PC-9 (cell line): ENCODE results near the gene PIK3IP1. TPM values are rescaled to one million over a fixed set of nuclear protein-coding genes. Genes with fewer than 3 reads are reported as not detected.

Experiments
- BruUV-seq: library from RNA; stranded (reverse); fragments of 400-500 nt; replicated peaks from 2 replicates; lab custom pipeline; 2021; lab: Mats Ljungman, UMichigan
- CTCF ChIA-PET: fragments of 300-600 bp; sonication (Branson Sonifier 250); formaldehyde crosslinking; loops from one replicate; lab custom pipeline; 2022; ENCODE audit warnings: antibody characterized with exemption; lab: Charles Lee
- POLR2A ChIA-PET: fragments of 300-600 bp; sonication (Branson Sonifier 250); formaldehyde crosslinking; loops from one replicate; lab custom pipeline; 2022; ENCODE audit warnings: antibody characterized with exemption; ENCODE audit not compliant: unreplicated experiment; lab: Charles Lee
- DNase-seq, 2 experiments: peaks; one replicate each; pipeline versions ENCODE4 v3.0.0 to v3.0.0-alpha.2; 2015 to 2022; ENCODE audit warnings: mixed read lengths in 1 of 2
- H2AFZ ChIP-seq: fragments of 200-600 bp; sonication (generic); 2 replicates; pipeline ENCODE4 v1.8.1; 2017; ENCODE audit warnings: antibody characterized with exemption
- H3F3A ChIP-seq: fragments of 200-600 bp; sonication (generic); 2 replicates; pipeline ENCODE4 v1.8.1; 2017; ENCODE audit warnings: antibody characterized with exemption, mild to moderate bottlenecking, low read depth; ENCODE audit not compliant: insufficient read depth
- H3K27ac ChIP-seq: fragments of 200-600 bp; sonication (generic); 2 replicates; pipeline ENCODE4 v1.6.1; 2016; ENCODE audit warnings: mixed run types
- H3K27me3 ChIP-seq: fragments of 200-600 bp; sonication (generic); 2 replicates; pipeline ENCODE4 v1.6.1; 2016; ENCODE audit warnings: low read depth, mixed run types; ENCODE audit not compliant: insufficient read depth
- H3K36me3 ChIP-seq: fragments of 200-600 bp; sonication (generic); 2 replicates; pipeline ENCODE4 v1.6.1; 2016; ENCODE audit warnings: low read depth, mixed run types
- H3K4me1 ChIP-seq: fragments of 200-600 bp; sonication (generic); replicated peaks from 2 replicates; pipeline ENCODE4 v1.6.1; 2016; ENCODE audit warnings: mixed run types; ENCODE audit not compliant: insufficient read depth
- H3K4me2 ChIP-seq: fragments of 200-600 bp; sonication (generic); 2 replicates; pipeline ENCODE4 v1.6.1; 2017; ENCODE audit warnings: mixed run types
- H3K4me3 ChIP-seq: fragments of 200-600 bp; sonication (generic); 2 replicates; pipeline ENCODE4 v1.6.1; 2016; ENCODE audit warnings: mixed run types
- H3K79me2 ChIP-seq: fragments of 200-600 bp; sonication (generic); 2 replicates; pipeline ENCODE4 v1.6.1; 2017; ENCODE audit warnings: low read depth, mixed run types
- H3K9me2 ChIP-seq: fragments of 200-600 bp; sonication (generic); 2 replicates; pipeline ENCODE4 v1.8.1; 2017; ENCODE audit warnings: mild to moderate bottlenecking; ENCODE audit not compliant: insufficient read depth
- H3K9me3 ChIP-seq: fragments of 200-600 bp; sonication (generic); 2 replicates; pipeline ENCODE4 v1.8.1; 2016; ENCODE audit warnings: low read depth; ENCODE audit not compliant: insufficient read depth
- H4K20me1 ChIP-seq: fragments of 200-600 bp; sonication (generic); 2 replicates; pipeline ENCODE4 v1.8.1; 2017; ENCODE audit not compliant: insufficient read depth
- EZH2 ChIP-seq: fragments of 200-600 bp; sonication (generic); IDR thresholded peaks from 2 replicates; pipeline ENCODE4 v1.8.0; 2017; ENCODE audit warnings: antibody characterized with exemption, low read depth
- intact Hi-C: fragments of 100-400 bp; cut with micrococcal nuclease; formaldehyde crosslinking; loops from one replicate; pipeline ENCODE4 v1.10.0; 2022; ENCODE audit not compliant: unreplicated experiment
- total RNA-seq: library from RNA; stranded (reverse); gene quantifications from 2 replicates; pipeline ENCODE4 v1.2.3, GENCODE V29; 2021
- TF ChIP-seq, protein P1 (sequence below): fragments of 200-600 bp; sonication (generic); conservative IDR thresholded peaks from 2 replicates; pipeline ENCODE4 v1.6.1; 2017; ENCODE audit warnings: mixed run types, antibody characterized with exemption, mild to moderate bottlenecking, moderate library complexity

The PIK3IP1 gene
- total RNA-seq, 1 experiment from 2014 or later: 15.7 TPM

DNA sequence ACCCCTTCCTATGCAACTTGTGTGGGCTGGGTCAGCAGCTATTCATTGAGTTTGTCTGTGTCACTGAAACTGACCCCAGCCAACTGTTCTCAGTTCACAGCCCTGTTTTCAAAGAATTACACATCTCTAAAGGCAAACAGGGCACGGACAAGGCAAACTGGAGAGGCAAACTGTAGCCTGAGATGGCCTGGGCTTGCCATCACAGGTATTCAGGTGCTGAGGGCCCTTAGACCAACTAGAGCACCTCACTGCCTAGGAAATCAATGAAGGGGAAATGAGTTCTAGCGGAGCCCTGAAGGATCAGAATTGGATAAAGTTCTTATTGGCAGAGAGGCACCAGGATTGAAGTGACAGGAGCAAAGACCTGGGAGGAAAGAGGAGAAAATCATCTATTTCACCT, 24.0 kb downstream of the PIK3IP1 start:
- BruUV-seq: no TSS peak
- Histone ChIP-seq H3K9me2 (no peaks in the 10 kb centered on the region), H3K27ac (no peak overlapping the region), H4K20me1 (no peaks in the 10 kb centered on the region), H3K4me2 (no peak overlapping the region), H3K36me3 (no peaks in the 10 kb centered on the region), H3K79me2 (no peaks in the 10 kb centered on the region), H3K9me3 (no peaks in the 10 kb centered on the region), H3K27me3 (no peaks in the 10 kb centered on the region), H2AFZ (no peak overlapping the region), H3F3A (peaks cover 15% of the 10 kb centered on the region; the same call in 1 of the 2 replicates), H3K4me3 (no peak overlapping the region), H3K4me1 (peaks cover 32% of the 10 kb centered on the region)
- DNase-seq: no peak
- CTCF ChIA-PET: no interaction called here
- no peak for TF ChIP-seq EZH2
- TF ChIP-seq, protein P1, sequence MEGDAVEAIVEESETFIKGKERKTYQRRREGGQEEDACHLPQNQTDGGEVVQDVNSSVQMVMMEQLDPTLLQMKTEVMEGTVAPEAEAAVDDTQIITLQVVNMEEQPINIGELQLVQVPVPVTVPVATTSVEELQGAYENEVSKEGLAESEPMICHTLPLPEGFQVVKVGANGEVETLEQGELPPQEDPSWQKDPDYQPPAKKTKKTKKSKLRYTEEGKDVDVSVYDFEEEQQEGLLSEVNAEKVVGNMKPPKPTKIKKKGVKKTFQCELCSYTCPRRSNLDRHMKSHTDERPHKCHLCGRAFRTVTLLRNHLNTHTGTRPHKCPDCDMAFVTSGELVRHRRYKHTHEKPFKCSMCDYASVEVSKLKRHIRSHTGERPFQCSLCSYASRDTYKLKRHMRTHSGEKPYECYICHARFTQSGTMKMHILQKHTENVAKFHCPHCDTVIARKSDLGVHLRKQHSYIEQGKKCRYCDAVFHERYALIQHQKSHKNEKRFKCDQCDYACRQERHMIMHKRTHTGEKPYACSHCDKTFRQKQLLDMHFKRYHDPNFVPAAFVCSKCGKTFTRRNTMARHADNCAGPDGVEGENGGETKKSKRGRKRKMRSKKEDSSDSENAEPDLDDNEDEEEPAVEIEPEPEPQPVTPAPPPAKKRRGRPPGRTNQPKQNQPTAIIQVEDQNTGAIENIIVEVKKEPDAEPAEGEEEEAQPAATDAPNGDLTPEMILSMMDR: no peak
- POLR2A ChIA-PET: no interaction called here
- intact Hi-C loops: no loop called here

DNA sequence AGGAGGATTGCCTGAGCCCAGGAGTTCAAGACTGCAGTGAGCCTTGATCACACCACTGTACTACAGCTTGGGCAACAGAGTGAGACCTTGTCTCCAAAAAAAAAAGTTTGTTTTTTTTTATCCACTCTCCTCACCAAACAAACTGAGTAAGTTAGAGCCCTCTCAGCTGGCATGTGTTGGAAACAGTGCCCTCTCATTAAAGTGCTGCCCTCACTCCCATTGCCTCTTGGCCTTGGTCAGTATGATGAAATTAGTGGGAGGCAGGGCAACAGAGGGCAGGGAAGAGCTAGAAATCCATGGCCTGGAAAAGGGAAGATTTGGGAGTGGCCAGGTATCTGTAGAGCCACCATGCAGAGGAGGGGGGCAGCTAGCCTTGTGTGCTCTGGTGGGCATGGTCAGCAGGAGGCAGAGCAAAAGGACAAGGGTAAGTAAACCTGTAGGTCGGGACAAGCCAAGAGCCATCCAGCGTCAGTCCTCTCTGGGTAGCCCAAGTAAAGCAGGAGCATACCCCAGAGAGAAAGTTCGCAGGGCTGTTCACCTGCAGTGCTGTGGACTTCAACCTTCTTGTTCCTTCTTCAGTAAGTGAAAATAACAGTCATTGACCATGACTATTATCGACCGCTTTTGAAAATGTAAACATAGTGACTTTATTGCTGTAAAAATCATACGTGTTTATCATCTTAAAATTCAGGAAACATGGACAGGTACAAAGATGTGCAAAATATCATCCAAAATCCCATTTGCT, 28.2 kb downstream of the PIK3IP1 start:
- H3K27ac ChIP-seq: no peak overlapping the region
- no peaks in the 10 kb centered on the region for H3K79me2 ChIP-seq
- no peaks in the 10 kb centered on the region for H4K20me1 ChIP-seq
- H3K27me3 ChIP-seq: no peaks in the 10 kb centered on the region
- no TSS peak for BruUV-seq
- no peaks in the 10 kb centered on the region for H3K36me3 ChIP-seq
- H3K4me1 ChIP-seq: peaks cover 13% of the 10 kb centered on the region
- ChIA-PET POLR2A (no interaction called here), CTCF (interaction anchor here (0.5 kb wide), 1 partner anchor 8 kb away, joined by 9 read pairs; no protein-coding TSS in a partner anchor)
- H2AFZ ChIP-seq: no peak overlapping the region
- TF ChIP-seq EZH2: no peak
- TF ChIP-seq, protein P1: no peak
- no peaks in the 10 kb centered on the region for H3K9me3 ChIP-seq
- intact Hi-C loops: no loop called here
- H3K9me2 ChIP-seq: no peaks in the 10 kb centered on the region
- no peaks in the 10 kb centered on the region for H3F3A ChIP-seq
- no peak overlapping the region for H3K4me2 ChIP-seq
- H3K4me3 ChIP-seq: no peak overlapping the region
- no peak for DNase-seq

DNA sequence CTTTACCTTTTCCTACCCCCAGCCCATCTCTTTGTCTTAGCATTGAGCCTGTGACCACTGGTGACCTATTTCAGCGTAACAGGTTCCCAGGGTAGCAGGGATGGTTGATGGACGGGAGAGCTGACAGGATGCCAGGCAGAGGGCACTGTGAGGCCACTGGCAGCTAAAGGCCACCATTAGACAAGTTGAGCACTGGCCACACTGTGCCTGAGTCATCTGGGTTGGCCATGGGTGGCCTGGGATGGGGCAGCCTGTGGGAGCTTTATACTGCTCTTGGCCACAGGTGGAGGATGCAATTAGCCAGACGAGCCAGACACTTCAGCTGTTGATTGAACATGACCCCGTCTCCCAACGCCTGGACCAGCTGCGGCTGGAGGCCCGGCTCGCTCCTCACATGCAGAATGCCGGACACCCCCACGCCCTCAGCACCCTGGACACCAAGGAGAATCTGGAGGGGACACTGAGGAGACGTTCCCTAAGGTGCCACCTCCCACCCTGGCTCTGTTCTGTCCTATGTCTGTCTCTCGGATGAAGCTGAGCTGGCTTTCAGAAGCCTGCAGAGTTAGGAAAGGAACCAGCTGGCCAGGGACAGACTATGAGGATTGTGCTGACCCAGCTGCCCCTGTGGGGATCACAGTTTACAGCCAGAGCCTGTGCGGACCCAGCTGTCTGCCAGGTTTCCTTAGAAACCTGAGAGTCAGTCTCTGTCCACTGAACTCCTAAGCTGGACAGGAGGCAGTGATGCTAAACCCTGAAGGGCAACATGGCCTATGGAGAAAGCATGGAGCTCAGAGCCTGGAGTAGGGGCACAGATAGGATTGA, 29.8 kb downstream of the PIK3IP1 start:
- H3K9me3 ChIP-seq: no peaks in the 10 kb centered on the region
- H3K4me2 ChIP-seq: no peak overlapping the region
- H4K20me1 ChIP-seq: no peaks in the 10 kb centered on the region
- no peak overlapping the region for H3K4me3 ChIP-seq
- H3K27me3 ChIP-seq: no peaks in the 10 kb centered on the region
- ChIA-PET POLR2A (no interaction called here), CTCF (interaction anchor here (0.6 to 0.8 kb wide), 2 partner anchors 27 to 481 kb away, joined by 3 to 4 read pairs; no protein-coding TSS in a partner anchor)
- H3K9me2 ChIP-seq: no peaks in the 10 kb centered on the region
- H3K79me2 ChIP-seq: no peaks in the 10 kb centered on the region
- H2AFZ ChIP-seq: no peak overlapping the region
- no peak overlapping the region for H3K27ac ChIP-seq
- no peak for DNase-seq
- BruUV-seq: no TSS peak
- no peak for TF ChIP-seq EZH2
- TF ChIP-seq, protein P1: no peak
- peaks cover 13% of the 10 kb centered on the region for H3K4me1 ChIP-seq
- H3K36me3 ChIP-seq: no peaks in the 10 kb centered on the region
- intact Hi-C loops: no loop called here
- no peaks in the 10 kb centered on the region for H3F3A ChIP-seq
